Nephron progenitor cell (in vitro differentiated cells): ENCODE results near the gene SKOR1.
A peak's percentile ranks its signal among the peaks of the same experiment; 100 is the strongest.

Experiments used
- DNase-seq: peaks from one replicate; pipeline ENCODE4 v3.0.0; 2021
- H3K27ac Mint-ChIP-seq: 2 replicates; pipeline ENCODE4 v1.8.0; 2021; ENCODE audit warnings: mild to moderate bottlenecking, moderate library complexity, mixed read lengths
- H3K27me3 Mint-ChIP-seq: 2 replicates; pipeline ENCODE4 v1.8.0; 2021; ENCODE audit warnings: mild to moderate bottlenecking, low read depth, mixed read lengths; ENCODE audit not compliant: poor library complexity
- H3K36me3 Mint-ChIP-seq: 2 replicates; pipeline ENCODE4 v1.8.0; 2021; ENCODE audit warnings: low read depth, mixed read lengths
- H3K4me1 Mint-ChIP-seq: 2 replicates; pipeline ENCODE4 v1.8.0; 2021; ENCODE audit warnings: mixed read lengths
- H3K4me3 Mint-ChIP-seq: 2 replicates; pipeline ENCODE4 v1.8.0; 2021; ENCODE audit warnings: mild to moderate bottlenecking, moderate library complexity, mixed read lengths
- H3K9me3 Mint-ChIP-seq: 2 replicates; pipeline ENCODE4 v1.8.0; 2021; ENCODE audit warnings: mild to moderate bottlenecking, moderate library complexity, mixed read lengths
- TF ChIP-seq, protein P1 (sequence below): fragments of 200-600 bp; sonication (generic); IDR thresholded peaks from 2 replicates; pipeline ENCODE4 v1.5.0; 2021; ENCODE audit warnings: antibody characterized with exemption

SKOR1 gene

GRCh38 chr15:67819636-67820035 is 5.7 kb upstream of the SKOR1 start:
- Mint-ChIP-seq H3K4me3 (no peak overlapping the region), H3K27me3 (peaks cover 89% of the 10 kb centered on the region)

GRCh38 chr15:67820122-67820991 is 5.0 kb upstream of the SKOR1 start:
- TF ChIP-seq, protein P1, sequence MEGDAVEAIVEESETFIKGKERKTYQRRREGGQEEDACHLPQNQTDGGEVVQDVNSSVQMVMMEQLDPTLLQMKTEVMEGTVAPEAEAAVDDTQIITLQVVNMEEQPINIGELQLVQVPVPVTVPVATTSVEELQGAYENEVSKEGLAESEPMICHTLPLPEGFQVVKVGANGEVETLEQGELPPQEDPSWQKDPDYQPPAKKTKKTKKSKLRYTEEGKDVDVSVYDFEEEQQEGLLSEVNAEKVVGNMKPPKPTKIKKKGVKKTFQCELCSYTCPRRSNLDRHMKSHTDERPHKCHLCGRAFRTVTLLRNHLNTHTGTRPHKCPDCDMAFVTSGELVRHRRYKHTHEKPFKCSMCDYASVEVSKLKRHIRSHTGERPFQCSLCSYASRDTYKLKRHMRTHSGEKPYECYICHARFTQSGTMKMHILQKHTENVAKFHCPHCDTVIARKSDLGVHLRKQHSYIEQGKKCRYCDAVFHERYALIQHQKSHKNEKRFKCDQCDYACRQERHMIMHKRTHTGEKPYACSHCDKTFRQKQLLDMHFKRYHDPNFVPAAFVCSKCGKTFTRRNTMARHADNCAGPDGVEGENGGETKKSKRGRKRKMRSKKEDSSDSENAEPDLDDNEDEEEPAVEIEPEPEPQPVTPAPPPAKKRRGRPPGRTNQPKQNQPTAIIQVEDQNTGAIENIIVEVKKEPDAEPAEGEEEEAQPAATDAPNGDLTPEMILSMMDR: no peak
- Mint-ChIP-seq H3K27ac (no peak overlapping the region), H3K4me3 (peak overlapping the region; percentile 18), H3K36me3 (peaks cover 18% of the 10 kb centered on the region), H3K27me3 (peaks cover 96% of the 10 kb centered on the region), H3K4me1 (peaks cover 26% of the 10 kb centered on the region), H3K9me3 (peaks cover 26% of the 10 kb centered on the region)
- DNase-seq: no peak

More at GRCh38 chr15:67819636-67820035, 5.7 kb upstream of the SKOR1 start:
- TF ChIP-seq, protein P1: no peak
- no peak for DNase-seq
- Mint-ChIP-seq H3K36me3 (peaks cover 18% of the 10 kb centered on the region), H3K27ac (no peak overlapping the region), H3K9me3 (peaks cover 27% of the 10 kb centered on the region), H3K4me1 (peaks cover 26% of the 10 kb centered on the region)

DNA sequence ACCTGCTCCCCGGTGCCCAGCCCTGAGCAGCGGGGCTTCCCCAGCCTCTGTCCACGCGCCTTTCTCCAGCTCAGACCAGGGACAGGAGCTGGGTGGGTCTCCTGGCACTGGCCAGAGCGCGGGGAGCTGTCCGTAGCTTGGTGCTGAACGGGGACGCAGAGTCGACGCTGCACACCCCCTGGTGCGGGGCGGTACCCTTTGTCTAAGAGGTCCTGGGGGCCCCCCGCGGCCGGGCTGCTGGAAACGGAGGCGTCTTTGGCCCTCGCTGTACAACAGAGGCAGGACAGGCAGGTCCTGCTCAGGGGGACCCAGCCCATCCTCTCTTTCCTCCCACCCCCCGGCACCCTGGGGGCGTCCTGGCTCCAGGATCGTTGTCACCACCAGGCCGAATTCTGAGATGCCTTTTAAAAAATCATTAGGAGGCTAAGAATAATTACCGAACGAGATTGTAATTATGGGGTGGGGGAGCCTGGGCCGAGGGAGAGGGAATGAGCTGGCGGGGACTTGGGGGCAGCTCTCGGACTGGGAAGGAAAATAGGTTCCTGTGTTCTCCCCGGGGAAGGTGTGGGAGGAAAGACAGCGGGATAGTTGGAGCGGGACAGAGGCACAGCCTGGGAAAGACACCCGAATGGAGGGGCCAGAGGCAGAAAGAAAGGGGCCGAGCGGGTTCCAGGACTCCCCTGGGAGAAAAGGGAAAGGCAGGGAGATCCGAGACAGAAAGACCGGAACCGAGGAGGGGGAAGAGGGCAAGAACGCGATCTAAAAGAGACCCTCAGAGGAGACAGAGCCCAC is 4.1 kb upstream of the SKOR1 start:
- H3K36me3 Mint-ChIP-seq: peaks cover 10% of the 10 kb centered on the region
- H3K27ac Mint-ChIP-seq: no peak overlapping the region
- H3K9me3 Mint-ChIP-seq: peaks cover 18% of the 10 kb centered on the region
- peaks cover 98% of the 10 kb centered on the region for H3K27me3 Mint-ChIP-seq
- peak; percentile 95 for DNase-seq
- H3K4me1 Mint-ChIP-seq: peaks cover 31% of the 10 kb centered on the region
- peak overlapping the region; percentile 78 for H3K4me3 Mint-ChIP-seq
- TF ChIP-seq, protein P1: no peak

GRCh38 chr15:67821784-67822440 is 3.4 kb upstream of the SKOR1 start:
- Mint-ChIP-seq H3K4me1 (peaks cover 35% of the 10 kb centered on the region), H3K27ac (no peak overlapping the region), H3K9me3 (peaks cover 11% of the 10 kb centered on the region), H3K36me3 (peaks cover 2% of the 10 kb centered on the region), H3K27me3 (peaks cover 98% of the 10 kb centered on the region), H3K4me3 (peak overlapping the region; percentile 78)
- TF ChIP-seq, protein P1: no peak
- no peak for DNase-seq

DNA sequence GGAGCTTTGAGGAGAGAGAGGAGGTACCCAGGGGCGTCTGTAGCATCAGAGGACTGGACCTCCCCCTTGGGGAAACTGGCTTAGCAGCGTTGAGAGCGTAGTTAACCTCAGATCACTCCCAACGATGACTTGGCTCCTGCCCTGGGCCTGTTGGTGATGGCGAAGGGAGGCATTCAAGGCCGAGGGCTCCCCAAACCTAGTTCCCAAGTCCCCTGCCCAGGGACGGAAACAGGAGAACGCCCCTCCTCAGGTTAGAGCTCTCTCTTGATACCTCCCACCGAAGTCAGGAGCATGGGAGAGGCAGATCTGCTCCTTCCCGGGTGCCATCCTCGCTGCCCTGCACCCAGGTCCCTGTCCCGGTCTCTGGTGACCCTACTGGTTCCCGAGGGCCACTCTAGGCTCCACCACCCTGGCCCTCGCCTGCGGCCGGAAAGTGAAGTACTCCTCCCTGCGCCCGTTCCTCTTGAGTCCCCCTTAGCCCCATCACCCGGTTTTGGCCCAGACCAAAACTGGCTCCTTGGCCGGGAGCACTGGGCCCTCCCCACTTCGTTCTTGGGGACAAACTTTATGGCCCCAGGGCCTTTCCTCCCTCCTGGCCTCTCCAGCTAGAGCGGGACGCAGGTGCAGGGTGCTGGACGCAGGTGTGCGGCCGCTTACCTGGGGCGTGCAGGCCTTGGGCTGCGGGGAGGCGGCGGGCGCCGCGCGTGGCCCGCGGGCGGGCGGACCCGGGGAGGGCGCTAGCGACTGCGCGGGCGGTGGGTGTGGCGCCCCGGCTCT is 2.6 kb upstream of the SKOR1 start:
- Mint-ChIP-seq H3K4me1 (peaks cover 35% of the 10 kb centered on the region), H3K9me3 (peaks cover 3% of the 10 kb centered on the region), H3K27ac (no peak overlapping the region), H3K36me3 (no peaks in the 10 kb centered on the region), H3K4me3 (peak overlapping the region; percentile 78), H3K27me3 (peaks cover 90% of the 10 kb centered on the region)
- TF ChIP-seq, protein P1: no peak
- DNase-seq: no peak
